H1 (cell line): ENCODE data around the gene TTC21A. TPM values are rescaled to one million over a fixed set of nuclear protein-coding genes. Genes with fewer than 3 reads are reported as not detected.

Experiments
- ATF3 ChIP-seq: IDR thresholded peaks from 2 replicates; pipeline ENCODE4 v1.6.1; 2011; ENCODE audit warnings: low read depth, mild to moderate bottlenecking, low read length; ENCODE audit not compliant: insufficient read depth
- BRCA1 ChIP-seq: IDR thresholded peaks from 2 replicates; pipeline ENCODE4 v1.6.1; 2012; ENCODE audit warnings: low read depth, low read length, improper control_type of control experiment
- CHD7 ChIP-seq: fragments of 300-600 bp; sonication (generic); IDR thresholded peaks from 2 replicates; pipeline ENCODE4 v1.7.1; 2012; ENCODE audit warnings: low read length, moderate library complexity, mild to moderate bottlenecking, inconsistent platforms; ENCODE audit not compliant: insufficient replicate concordance
- JUN ChIP-seq: IDR thresholded peaks from 2 replicates; pipeline ENCODE4 v1.6.1; 2011; ENCODE audit warnings: low read depth, mild to moderate bottlenecking, improper control_type of control experiment, low read length
- RFX5 ChIP-seq: IDR thresholded peaks from 2 replicates; pipeline ENCODE4 v1.6.1; 2011; ENCODE audit warnings: low read depth, low read length, improper control_type of control experiment, borderline replicate concordance
- SRF ChIP-seq: IDR thresholded peaks from 2 replicates; pipeline ENCODE4 v1.6.1; 2011; ENCODE audit warnings: mild to moderate bottlenecking, low read depth, low read length, moderate library complexity
- TAF7 ChIP-seq: optimal IDR thresholded peaks from 2 replicates; pipeline ENCODE3; 2011; ENCODE audit warnings: low read depth, mild to moderate bottlenecking, inconsistent platforms, low read length, moderate library complexity, borderline replicate concordance
- TBP ChIP-seq: IDR thresholded peaks from 2 replicates; pipeline ENCODE4 v1.6.1; 2011; ENCODE audit warnings: low read depth, low read length, improper control_type of control experiment
- TCF12 ChIP-seq: IDR thresholded peaks from 2 replicates; pipeline ENCODE4 v1.6.1; 2011; ENCODE audit warnings: low read depth, mild to moderate bottlenecking, low read length
- USF2 ChIP-seq: IDR thresholded peaks from 2 replicates; pipeline ENCODE4 v1.6.1; 2011; ENCODE audit warnings: low read length, improper control_type of control experiment
- YY1 ChIP-seq: IDR thresholded peaks from 2 replicates; pipeline ENCODE4 v1.6.1; 2011; ENCODE audit warnings: low read depth, mild to moderate bottlenecking, low read length
- polyA plus RNA-seq, 7 experiments: library from polyadenylated mRNA; depleted of rRNA in 3 of 7; stranded (reverse) in 5 of 7; unstranded in 2 of 7; fragments of >200 nt in 5 of 7; fragments of 200-250 nt in 2 of 7; gene quantifications; 1 replicate in 5 of 7; 2 replicates in 1 of 7; 4 replicates in 1 of 7; pipeline versions ENCODE4 v1.2.1 to v1.2.3, GENCODE V29; 2011 to 2013; ENCODE audit warnings: missing spikeins in 2 of 7, mixed read lengths in 2 of 7
- total RNA-seq: library from RNA; stranded (reverse); fragmentation: NEBNext Ultra II Directional; extraction: Animal tissue kit (Norgen Biotek cat#: 25700); gene quantifications from 2 replicates; pipeline ENCODE4 v1.2.1, GENCODE V29; 2021

The TTC21A gene
- total and polyA plus RNA-seq, 2 of the 8 experiments (the other 6 are each of a cell fraction or from before 2014, with no cell fraction given), result 2.3 to 2.8 TPM

- no peak for TF ChIP-seq CHD7
- no peak for TF ChIP-seq YY1
- no peak for TF ChIP-seq SRF
- TF ChIP-seq USF2, result no peak
- TF ChIP-seq TBP, result no peak
- no peak for TF ChIP-seq TAF7
- no peak for TF ChIP-seq TCF12
- TF ChIP-seq RFX5, result no peak
- no peak for TF ChIP-seq BRCA1
- no peak for TF ChIP-seq ATF3
- no peak for TF ChIP-seq JUN
These were observed 31.6 kb upstream of the TTC21A start (continued) for GRCh38 chr3:39075910-39076309.
